NT2/D1 (cell line): ENCODE data around the gene CAPZB.

Experiments used
- SUZ12 ChIP-seq: IDR thresholded peaks from 2 replicates; pipeline ENCODE4 v1.6.1; 2011; ENCODE audit not compliant: insufficient read length, insufficient read depth; ENCODE audit errors: extremely low read depth
- YY1 ChIP-seq: IDR thresholded peaks from 2 replicates; pipeline ENCODE4 v1.6.1; 2011; ENCODE audit not compliant: insufficient read length, insufficient read depth
- ZNF274 ChIP-seq: IDR thresholded peaks from 2 replicates; pipeline ENCODE4 v1.6.1; 2011; ENCODE audit warnings: mild to moderate bottlenecking, low read depth, low read length

DNA sequence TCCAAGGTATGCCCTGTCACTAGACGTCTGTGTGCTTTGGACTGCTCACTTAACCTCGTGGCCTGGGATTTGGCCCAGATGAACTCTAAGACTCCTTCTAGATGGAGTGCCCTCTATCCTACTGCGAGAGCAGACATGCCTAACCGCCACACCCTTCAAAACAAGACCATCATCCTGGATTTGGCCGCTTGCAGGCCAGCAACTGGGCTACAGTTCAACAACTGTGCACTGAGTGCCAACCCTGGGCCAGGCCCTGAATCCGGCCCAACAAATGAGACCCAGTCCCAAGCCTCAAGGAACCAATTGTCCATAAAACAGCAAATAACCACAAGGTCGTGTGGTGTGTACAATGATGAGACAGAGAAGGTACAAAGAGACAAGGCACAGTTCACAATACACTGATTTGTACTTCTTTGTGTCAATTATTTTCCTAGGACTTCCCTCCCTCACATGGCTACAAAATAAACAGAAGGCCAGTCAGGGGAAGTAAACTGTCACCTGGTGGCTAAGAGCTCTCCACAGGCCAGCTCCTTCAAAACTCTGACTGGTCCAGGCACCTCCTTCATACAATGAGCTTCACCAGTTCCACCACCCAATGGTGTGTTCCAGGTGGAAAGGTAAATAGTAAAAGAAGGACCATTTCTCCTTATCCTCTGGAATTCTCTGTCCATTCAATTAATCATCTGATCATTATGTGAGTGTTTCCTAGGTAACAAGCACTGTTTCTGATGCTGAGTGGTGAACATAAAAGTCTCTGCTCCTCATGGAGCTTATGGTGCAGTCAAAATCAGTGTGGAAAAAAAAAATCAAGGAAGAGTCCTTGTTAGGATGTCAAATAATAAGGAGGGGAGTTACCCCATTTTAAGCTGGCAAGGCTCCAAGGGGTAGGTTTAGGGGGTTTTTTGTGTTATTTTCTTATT is 60.4 kb downstream of the CAPZB start:
- TF ChIP-seq ZNF274 (no peak), YY1 (no peak), SUZ12 (no peak)
